ENCODE data around the gene PSME3IP1.

Gene PSME3IP1

DNA sequence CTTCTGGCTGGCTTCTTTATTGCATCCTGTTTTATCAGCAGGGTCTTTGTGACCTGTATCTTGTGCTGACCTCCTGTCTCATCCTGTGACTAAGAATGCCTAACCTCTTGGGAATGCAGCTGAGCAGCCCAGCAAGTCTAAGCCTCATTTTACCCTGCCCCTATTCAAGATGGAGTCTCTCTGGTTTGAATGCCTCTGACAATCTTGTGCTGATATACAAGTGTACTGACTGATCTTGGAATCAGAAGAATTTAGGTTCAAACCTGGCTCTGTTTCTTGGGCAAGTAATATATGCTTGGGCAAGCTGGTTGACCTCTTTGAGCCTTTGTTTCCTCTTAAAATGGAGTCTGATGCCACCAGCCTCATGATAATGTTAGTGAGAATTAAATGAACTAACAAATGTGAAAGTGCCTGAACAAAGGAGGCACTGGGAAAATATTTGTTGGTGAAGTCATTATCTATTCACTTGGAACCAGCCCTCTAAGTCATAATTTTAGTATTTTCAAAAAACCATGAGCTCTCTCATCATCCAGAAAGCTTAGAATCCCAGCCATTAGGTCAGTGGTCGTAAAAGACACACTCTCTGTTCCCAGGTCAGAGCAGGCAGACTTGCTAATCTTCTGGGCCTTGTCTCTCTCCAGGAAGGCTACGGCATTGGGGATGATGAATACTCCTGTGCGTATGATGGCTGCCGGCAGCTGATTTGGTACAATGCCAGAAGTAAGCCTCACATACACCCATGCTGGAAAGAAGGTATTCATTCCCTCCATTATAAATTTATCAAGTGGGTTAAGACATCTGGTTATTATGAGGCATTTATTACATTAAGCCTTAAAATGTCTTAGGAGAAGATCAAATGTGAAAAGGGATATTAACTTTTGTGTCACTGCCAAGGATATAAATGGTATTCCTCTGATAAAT lies 41.1 kb upstream of the PSME3IP1 start:
- H3K4me3 ChIP-seq (replicated peaks; ENCODE audit: low read depth, low read length): no peak overlapping the region
- no peak for DNase-seq (ENCODE audit: extremely low read depth, low read depth)
- TF ChIP-seq, protein P1, sequence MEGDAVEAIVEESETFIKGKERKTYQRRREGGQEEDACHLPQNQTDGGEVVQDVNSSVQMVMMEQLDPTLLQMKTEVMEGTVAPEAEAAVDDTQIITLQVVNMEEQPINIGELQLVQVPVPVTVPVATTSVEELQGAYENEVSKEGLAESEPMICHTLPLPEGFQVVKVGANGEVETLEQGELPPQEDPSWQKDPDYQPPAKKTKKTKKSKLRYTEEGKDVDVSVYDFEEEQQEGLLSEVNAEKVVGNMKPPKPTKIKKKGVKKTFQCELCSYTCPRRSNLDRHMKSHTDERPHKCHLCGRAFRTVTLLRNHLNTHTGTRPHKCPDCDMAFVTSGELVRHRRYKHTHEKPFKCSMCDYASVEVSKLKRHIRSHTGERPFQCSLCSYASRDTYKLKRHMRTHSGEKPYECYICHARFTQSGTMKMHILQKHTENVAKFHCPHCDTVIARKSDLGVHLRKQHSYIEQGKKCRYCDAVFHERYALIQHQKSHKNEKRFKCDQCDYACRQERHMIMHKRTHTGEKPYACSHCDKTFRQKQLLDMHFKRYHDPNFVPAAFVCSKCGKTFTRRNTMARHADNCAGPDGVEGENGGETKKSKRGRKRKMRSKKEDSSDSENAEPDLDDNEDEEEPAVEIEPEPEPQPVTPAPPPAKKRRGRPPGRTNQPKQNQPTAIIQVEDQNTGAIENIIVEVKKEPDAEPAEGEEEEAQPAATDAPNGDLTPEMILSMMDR (IDR thresholded peaks at IDR 0.05; ENCODE audit: low read depth, low read length, missing control alignments): no peak

DNA sequence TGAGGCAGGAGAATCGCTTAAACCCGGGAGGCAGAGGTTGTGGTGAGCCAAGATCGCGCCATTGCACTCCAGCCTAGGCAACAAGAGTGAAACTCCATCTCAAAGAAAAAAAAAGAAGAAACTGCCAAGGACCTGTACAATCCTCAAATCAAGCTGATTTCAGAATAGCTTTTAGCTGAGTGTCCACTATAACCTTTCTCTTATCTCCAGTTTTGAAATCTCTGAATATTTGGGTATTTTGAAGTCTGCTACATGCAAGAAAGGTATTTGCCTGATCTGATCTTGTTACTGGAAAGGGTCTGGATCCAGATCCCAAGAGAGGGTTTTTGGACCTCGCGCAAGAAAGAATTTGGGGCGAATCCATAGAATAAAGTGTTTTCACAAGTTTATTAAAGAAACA lies 40.1 kb upstream of the PSME3IP1 start:
- TF ChIP-seq, protein P1 (IDR thresholded peaks at IDR 0.05; ENCODE audit: low read depth, low read length, missing control alignments): no peak
- DNase-seq (ENCODE audit: extremely low read depth, low read depth): no peak
- no peak overlapping the region for H3K4me3 ChIP-seq (replicated peaks; ENCODE audit: low read depth, low read length)

DNA sequence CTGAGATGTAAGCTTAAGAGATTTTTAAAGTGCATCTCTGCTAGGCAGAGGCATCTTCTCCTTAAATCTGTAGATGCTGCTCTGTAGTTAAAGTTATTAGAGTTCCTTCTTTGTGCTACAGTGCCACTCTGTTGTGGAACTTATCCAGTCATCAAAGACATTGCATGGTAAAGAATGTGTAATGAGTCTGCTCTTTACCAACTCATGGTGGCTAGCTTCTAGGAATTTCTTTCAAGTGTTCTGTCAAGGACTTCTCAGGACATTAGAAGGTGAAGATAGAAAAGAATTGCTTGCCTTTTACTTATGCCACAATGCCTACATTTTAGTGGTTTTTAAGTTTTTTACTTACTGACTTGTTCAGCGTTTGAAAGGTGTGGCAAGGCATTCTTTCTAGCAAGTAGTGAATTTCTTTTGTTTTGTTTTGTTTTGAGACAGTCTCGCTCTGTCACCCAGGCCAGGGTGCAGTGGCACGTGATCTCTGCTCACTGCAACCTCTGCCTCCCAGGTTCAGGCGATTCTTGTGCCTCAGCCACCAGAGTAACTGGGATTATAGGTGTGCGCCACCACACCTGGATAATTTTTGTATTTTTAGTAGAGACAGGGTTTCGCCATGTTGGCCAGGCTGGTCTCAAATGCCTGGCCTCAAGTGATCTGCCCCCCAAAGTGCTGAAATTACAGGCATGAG lies 39.0 kb upstream of the PSME3IP1 start:
- H3K4me3 ChIP-seq (replicated peaks; ENCODE audit: low read depth, low read length): no peak overlapping the region
- TF ChIP-seq, protein P1 (IDR thresholded peaks at IDR 0.05; ENCODE audit: low read depth, low read length, missing control alignments): no peak
- no peak for DNase-seq (ENCODE audit: extremely low read depth, low read depth)

DNA sequence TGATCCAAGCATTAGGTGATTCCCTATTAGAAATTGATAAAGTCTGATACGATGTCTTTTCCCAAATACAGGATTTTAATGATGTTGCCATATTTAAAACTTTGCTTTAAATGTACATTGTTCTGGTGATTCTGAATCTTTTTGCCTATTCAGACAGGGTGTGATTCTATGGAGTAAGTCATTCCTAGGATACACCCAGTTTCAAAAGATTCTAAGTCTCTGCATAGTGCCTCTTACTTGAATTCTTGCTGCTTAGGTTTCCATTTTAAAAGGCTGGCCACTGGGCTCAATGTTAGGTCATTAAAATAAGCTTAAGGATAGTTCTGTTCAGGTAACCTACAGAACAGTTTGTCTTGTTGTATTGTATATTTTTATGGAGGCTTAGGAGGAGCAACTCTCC lies 37.2 kb upstream of the PSME3IP1 start:
- no peak overlapping the region for H3K4me3 ChIP-seq (replicated peaks; ENCODE audit: low read depth, low read length)
- no peak for DNase-seq (ENCODE audit: extremely low read depth, low read depth)
- TF ChIP-seq, protein P1 (IDR thresholded peaks at IDR 0.05; ENCODE audit: low read depth, low read length, missing control alignments): no peak

DNA sequence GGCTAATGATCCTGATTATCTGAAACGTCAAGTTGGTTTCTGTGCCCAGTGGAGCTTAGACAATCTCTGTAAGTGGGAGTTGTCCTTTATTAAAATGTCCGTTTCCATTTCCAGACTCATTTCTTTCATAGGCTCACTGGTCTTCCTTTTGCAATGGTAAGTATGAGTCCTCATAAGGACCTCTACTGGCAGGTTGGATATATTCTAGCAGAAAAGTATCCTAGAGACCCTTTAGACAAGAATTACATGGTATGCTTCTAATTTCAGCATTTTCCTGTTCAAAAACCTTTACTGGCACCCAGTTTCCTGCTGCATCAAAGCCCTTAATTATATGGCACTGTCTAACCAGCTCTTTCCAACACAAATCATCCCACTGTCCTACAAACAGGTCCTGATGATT lies 31.1 kb upstream of the PSME3IP1 start:
- TF ChIP-seq, protein P1 (IDR thresholded peaks at IDR 0.05; ENCODE audit: low read depth, low read length, missing control alignments): no peak
- H3K4me3 ChIP-seq (replicated peaks; ENCODE audit: low read depth, low read length): no peak overlapping the region
- no peak for DNase-seq (ENCODE audit: extremely low read depth, low read depth)

DNA sequence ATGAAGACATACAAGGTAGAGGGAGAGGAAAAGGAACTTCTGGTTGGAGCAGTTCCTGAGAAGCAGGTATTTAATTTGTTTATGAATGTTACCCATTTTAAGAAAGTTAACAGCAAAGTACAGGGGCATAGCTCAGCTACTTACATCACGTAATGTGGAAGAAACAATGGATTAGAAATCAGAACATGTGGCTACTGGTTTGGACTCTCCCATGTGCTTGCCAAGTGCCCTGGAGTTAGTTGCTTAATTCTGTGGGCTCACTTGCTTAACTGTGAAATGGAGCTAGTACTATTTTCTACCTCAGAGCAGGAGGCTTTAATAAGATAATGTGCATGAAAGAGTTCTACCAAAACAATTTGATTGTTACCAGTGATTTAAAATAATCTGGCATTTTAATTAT lies 27.6 kb upstream of the PSME3IP1 start:
- no peak overlapping the region for H3K4me3 ChIP-seq (replicated peaks; ENCODE audit: low read depth, low read length)
- DNase-seq (ENCODE audit: extremely low read depth, low read depth): no peak
- TF ChIP-seq, protein P1 (IDR thresholded peaks at IDR 0.05; ENCODE audit: low read depth, low read length, missing control alignments): no peak

All from HFF-Myc (cell line).